Neural cell (in vitro differentiated cells): ENCODE data around the gene DHCR24. TPM values are rescaled to one million over a fixed set of nuclear protein-coding genes. Genes with fewer than 3 reads are reported as not detected.

Experiments
- H2AFZ ChIP-seq: fragments of 200-600, 300-800 bp; sonication (generic), shearing (Covaris generic); 2 replicates; pipeline ENCODE4 v1.6.0; 2014; ENCODE audit warnings: low read depth, mild to moderate bottlenecking, antibody characterized with exemption, low read length, moderate library complexity
- H3F3A ChIP-seq: fragments of 200-600 bp; shearing (Covaris generic); 2 replicates; pipeline ENCODE4 v1.6.1; 2016; ENCODE audit warnings: mild to moderate bottlenecking, moderate library complexity, mixed read lengths, antibody characterized with exemption, low read length; ENCODE audit not compliant: insufficient read depth, poor library complexity, severe bottlenecking
- H3K27ac ChIP-seq: fragments of 200-600, 300-800 bp; sonication (generic), shearing (Covaris generic); 2 replicates; pipeline ENCODE4 v1.5.1; 2014; ENCODE audit warnings: mild to moderate bottlenecking, low read length, moderate library complexity
- H3K27me3 ChIP-seq: fragments of 300-800, 200-600 bp; sonication (generic), shearing (Covaris generic); 2 replicates; pipeline ENCODE4 v1.6.0; 2014; ENCODE audit warnings: mild to moderate bottlenecking, low read depth, low read length, moderate library complexity; ENCODE audit not compliant: insufficient read depth
- H3K36me3 ChIP-seq: fragments of 300-800, 200-600 bp; sonication (generic), shearing (Covaris generic); 2 replicates; pipeline ENCODE4 v1.5.1; 2014; ENCODE audit warnings: mild to moderate bottlenecking, antibody characterized with exemption, low read length, moderate library complexity; ENCODE audit not compliant: insufficient read depth
- H3K4me2 ChIP-seq: fragments of 300-800, 200-600 bp; sonication (generic), shearing (Covaris generic); 2 replicates; pipeline ENCODE4 v1.6.0; 2014; ENCODE audit warnings: mild to moderate bottlenecking, low read length
- H3K4me3 ChIP-seq: fragments of 300-800, 200-600 bp; sonication (generic), shearing (Covaris generic); 2 replicates; pipeline ENCODE4 v1.5.1; 2014; ENCODE audit warnings: mild to moderate bottlenecking, low read length, moderate library complexity
- H3K79me2 ChIP-seq: fragments of 200-600 bp; shearing (Covaris generic); replicated peaks from 2 replicates; pipeline ENCODE4 v1.6.0; 2014; ENCODE audit warnings: mild to moderate bottlenecking, low read length, moderate library complexity; ENCODE audit not compliant: insufficient read depth
- H3K9ac ChIP-seq: fragments of 300-800, 200-600 bp; sonication (generic), shearing (Covaris generic); 2 replicates; pipeline ENCODE4 v1.6.1; 2016; ENCODE audit warnings: mild to moderate bottlenecking, low read length, mixed read lengths
- H3K9me2 ChIP-seq: fragments of 200-600 bp; shearing (Covaris generic); 2 replicates; pipeline ENCODE4 v1.6.1; 2016; ENCODE audit warnings: mild to moderate bottlenecking, low read length, mixed read lengths; ENCODE audit not compliant: insufficient read depth
- H3K9me3 ChIP-seq: fragments of 200-600, 300-800 bp; sonication (generic), shearing (Covaris generic); 2 replicates; pipeline ENCODE4 v1.6.1; 2016; ENCODE audit warnings: mild to moderate bottlenecking, mixed run types, low read length, moderate library complexity, mixed read lengths
- H4K20me1 ChIP-seq: fragments of 200-600 bp; shearing (Covaris generic); 2 replicates; pipeline ENCODE4 v1.6.1; 2016; ENCODE audit warnings: mild to moderate bottlenecking, mixed run types; ENCODE audit not compliant: insufficient read depth
- CTCF ChIP-seq: fragments of 450-650 bp; IDR thresholded peaks from 2 replicates; pipeline ENCODE4 v1.5.1; 2014; ENCODE audit warnings: antibody characterized with exemption, mild to moderate bottlenecking, moderate library complexity; ENCODE audit not compliant: poor library complexity, severe bottlenecking
- EP300 ChIP-seq: fragments of 450-650 bp; conservative IDR thresholded peaks from 2 replicates; pipeline ENCODE4 v1.6.1; 2014; ENCODE audit warnings: antibody characterized with exemption, mild to moderate bottlenecking, moderate library complexity; ENCODE audit not compliant: poor library complexity, severe bottlenecking
- EZH2 ChIP-seq: fragments of 200-600, 300-800 bp; shearing (Covaris generic), sonication (generic); IDR thresholded peaks from 2 replicates; pipeline ENCODE4 v1.6.1; 2014; ENCODE audit warnings: antibody characterized with exemption, low read length, borderline replicate concordance, mild to moderate bottlenecking; ENCODE audit not compliant: insufficient read depth, poor library complexity, severe bottlenecking
- MXI1 ChIP-seq: fragments of 450-650 bp; conservative IDR thresholded peaks from 2 replicates; pipeline ENCODE4 v1.6.1; 2014; ENCODE audit warnings: antibody characterized with exemption, mild to moderate bottlenecking; ENCODE audit not compliant: poor library complexity, severe bottlenecking
- POLR2AphosphoS5 ChIP-seq: IDR thresholded peaks from 2 replicates; pipeline ENCODE4 v1.6.1; 2012
- RAD21 ChIP-seq: fragments of 450-650 bp; conservative IDR thresholded peaks from 2 replicates; pipeline ENCODE4 v1.6.1; 2014; ENCODE audit warnings: antibody characterized with exemption, mild to moderate bottlenecking, moderate library complexity
- REST ChIP-seq: IDR thresholded peaks from 2 replicates; pipeline ENCODE4 v1.6.1; 2012; ENCODE audit warnings: borderline replicate concordance
- SMC3 ChIP-seq: fragments of 450-650 bp; conservative IDR thresholded peaks from 2 replicates; pipeline ENCODE4 v1.6.1; 2014; ENCODE audit warnings: antibody characterized with exemption, mild to moderate bottlenecking, moderate library complexity; ENCODE audit not compliant: poor library complexity
- TAF1 ChIP-seq: IDR thresholded peaks from 2 replicates; pipeline ENCODE4 v1.6.1; 2012; ENCODE audit warnings: low read depth
- polyA plus RNA-seq: library from polyadenylated mRNA; depleted of rRNA; stranded (reverse); fragments of >200 nt; gene quantifications from 2 replicates; pipeline ENCODE4 v1.2.3, GENCODE V29; 2014

DHCR24 gene
- polyA plus RNA-seq, 1 donor from 2014 or later: 91.3 TPM

GRCh38 chr1:54875000-54875399, 12.0 kb downstream of the DHCR24 start:
- no peaks in the 10 kb centered on the region for H3K9me3 ChIP-seq
- no peak overlapping the region for H3K4me2 ChIP-seq
- H4K20me1 ChIP-seq: peaks cover 3% of the 10 kb centered on the region
- no peaks in the 10 kb centered on the region for H3K9me2 ChIP-seq
- TF ChIP-seq CTCF (no peak), MXI1 (no peak), POLR2AphosphoS5 (no peak), TAF1 (no peak), RAD21 (no peak), EZH2 (no peak), REST (no peak), SMC3 (no peak), EP300 (no peak)
- no peak overlapping the region for H2AFZ ChIP-seq
- H3K36me3 ChIP-seq: peaks cover 6% of the 10 kb centered on the region
- peaks cover 34% of the 10 kb centered on the region for H3K79me2 ChIP-seq
- no peak overlapping the region for H3K9ac ChIP-seq
- H3K4me3 ChIP-seq: no peak overlapping the region
- H3K27ac ChIP-seq: no peak overlapping the region
- H3F3A ChIP-seq: no peaks in the 10 kb centered on the region
- no peaks in the 10 kb centered on the region for H3K27me3 ChIP-seq

- TF ChIP-seq EP300 (no peak), TAF1 (no peak), EZH2 (no peak), CTCF (no peak), RAD21 (no peak), POLR2AphosphoS5 (no peak), MXI1 (no peak), SMC3 (no peak), REST (no peak)
- Histone ChIP-seq H3K9me3 (no peaks in the 10 kb centered on the region), H3K79me2 (peaks cover 27% of the 10 kb centered on the region), H3K27me3 (no peaks in the 10 kb centered on the region), H3K27ac (no peak overlapping the region), H4K20me1 (peaks cover 3% of the 10 kb centered on the region), H3K4me2 (no peak overlapping the region), H3K36me3 (peaks cover 6% of the 10 kb centered on the region), H3K4me3 (no peak overlapping the region), H3F3A (no peaks in the 10 kb centered on the region), H3K9me2 (no peaks in the 10 kb centered on the region), H2AFZ (no peak overlapping the region), H3K9ac (no peak overlapping the region)
Observed at GRCh38 chr1:54874079-54874830, 12.7 kb downstream of the DHCR24 start.
